Neuronal stem cell (in vitro differentiated cells): ENCODE measurements around the gene HOXC11.
A peak's percentile ranks its signal among the peaks of the same experiment; 100 is the strongest.

ENCODE experiments used
- DNase-seq: peaks from one replicate; pipeline ENCODE4 v3.0.0-alpha.2; 2013; ENCODE audit warnings: low spot score
- H2AFZ ChIP-seq: one replicate; pipeline ENCODE4 v1.6.1; 2013; ENCODE audit warnings: mild to moderate bottlenecking, low read length, inconsistent platforms
- H2AK5ac ChIP-seq: 2 replicates; pipeline ENCODE4 v1.6.1; 2013; ENCODE audit warnings: low read depth, mild to moderate bottlenecking, inconsistent platforms, low read length, moderate library complexity, mixed read lengths
- H2BK120ac ChIP-seq: 2 replicates; pipeline ENCODE4 v1.6.1; 2013; ENCODE audit warnings: low read depth, mild to moderate bottlenecking, inconsistent platforms, low read length, moderate library complexity, mixed read lengths
- H2BK12ac ChIP-seq: one replicate; pipeline ENCODE4 v1.6.1; 2013; ENCODE audit warnings: low read length, inconsistent platforms
- H2BK15ac ChIP-seq: 2 replicates; pipeline ENCODE4 v1.6.1; 2013; ENCODE audit warnings: mild to moderate bottlenecking, low read length, inconsistent platforms, mixed read lengths
- H2BK5ac ChIP-seq: one replicate; pipeline ENCODE4 v1.6.1; 2013; ENCODE audit warnings: inconsistent platforms, mild to moderate bottlenecking, low read length, moderate library complexity
- H3K14ac ChIP-seq: one replicate; pipeline ENCODE4 v1.6.1; 2013; ENCODE audit warnings: low read length, inconsistent platforms
- H3K18ac ChIP-seq: 2 replicates; pipeline ENCODE4 v1.6.1; 2013; ENCODE audit warnings: low read length, inconsistent platforms
- H3K23ac ChIP-seq: 2 replicates; pipeline ENCODE4 v1.6.1; 2013; ENCODE audit warnings: low read depth, mild to moderate bottlenecking, mixed read lengths, low read length, inconsistent platforms; ENCODE audit not compliant: poor library complexity
- H3K27ac ChIP-seq: replicated peaks from 3 replicates; pipeline ENCODE4 v1.5.1; 2013; ENCODE audit warnings: low read length, inconsistent platforms
- H3K27me3 ChIP-seq, 3 experiments: 2 replicates each; pipeline ENCODE4 v1.6.1; 2013; ENCODE audit warnings: low read length in 3 of 3, mild to moderate bottlenecking in 2 of 3, inconsistent platforms in 1 of 3, low read depth in 1 of 3, mixed read lengths in 1 of 3, moderate library complexity in 1 of 3; ENCODE audit not compliant: control insufficient read depth in 3 of 3, insufficient read depth in 3 of 3
- H3K36me3 ChIP-seq, 2 donors: replicated peaks in 1 of 2; 2 replicates each; pipeline ENCODE4 v1.6.1; 2013; ENCODE audit warnings: low read length in 2 of 2; ENCODE audit not compliant: control insufficient read depth in 2 of 2, insufficient read depth in 2 of 2
- H3K4ac ChIP-seq: 2 replicates; pipeline ENCODE4 v1.6.1; 2013; ENCODE audit warnings: inconsistent platforms, mild to moderate bottlenecking, low read length, moderate library complexity
- H3K4me1 ChIP-seq, 2 donors: 1 replicate in 1 of 2; 2 replicates in 1 of 2; pipeline ENCODE4 v1.6.1; 2013; ENCODE audit warnings: low read length in 2 of 2, low read depth in 1 of 2; ENCODE audit not compliant: control insufficient read depth in 2 of 2, insufficient read depth in 1 of 2
- H3K4me2 ChIP-seq: one replicate; pipeline ENCODE4 v1.6.1; 2013; ENCODE audit warnings: mild to moderate bottlenecking, low read length, inconsistent platforms; ENCODE audit not compliant: insufficient read depth, poor library complexity, severe bottlenecking
- H3K4me3 ChIP-seq, 2 donors: 2 replicates each; pipeline ENCODE4 v1.5.1; 2013; ENCODE audit warnings: low read length in 2 of 2, mild to moderate bottlenecking in 2 of 2, inconsistent platforms in 1 of 2, moderate library complexity in 1 of 2
- H3K79me1 ChIP-seq: one replicate; pipeline ENCODE4 v1.6.1; 2013; ENCODE audit warnings: low read depth, mild to moderate bottlenecking, inconsistent platforms, low read length, moderate library complexity
- H3K9ac ChIP-seq: one replicate; pipeline ENCODE4 v1.6.1; 2013; ENCODE audit warnings: mild to moderate bottlenecking, low read depth, low read length, inconsistent platforms; ENCODE audit not compliant: poor library complexity
- H3K9me3 ChIP-seq, 2 donors: replicated peaks in 1 of 2; 2 replicates each; pipeline versions ENCODE3 to v1.6.1; 2013; ENCODE audit warnings: low read length in 2 of 2, mild to moderate bottlenecking in 2 of 2, inconsistent platforms in 1 of 2, low read depth in 1 of 2, mixed read lengths in 1 of 2, moderate library complexity in 1 of 2; ENCODE audit not compliant: control insufficient read depth in 2 of 2, insufficient read depth in 1 of 2
- H4K8ac ChIP-seq: one replicate; pipeline ENCODE4 v1.6.1; 2013; ENCODE audit warnings: low read depth, mild to moderate bottlenecking, inconsistent platforms, low read length, moderate library complexity
- H4K91ac ChIP-seq: one replicate; pipeline ENCODE4 v1.6.1; 2013; ENCODE audit warnings: low read length, low read depth, mild to moderate bottlenecking, inconsistent platforms; ENCODE audit not compliant: poor library complexity
- WGBS, 2 donors: extraction: QIAGEN DNeasy Blood & Tissue Kit; methylation state at CpG; one replicate each; pipeline ENCODE4 v1.1.7; 2013; ENCODE audit warnings: missing lambda C conversion rate in 2 of 2, mixed read lengths in 1 of 2; ENCODE audit not compliant: insufficient read length in 2 of 2, insufficient replicate concordance in 1 of 2; ENCODE audit errors: extremely low coverage in 2 of 2; 5-methylcytosine and 5-hydroxymethylcytosine counted together

Gene HOXC11

GRCh38 chr12:54004063-54004840, 31.3 kb downstream of the HOXC11 start:
- Histone ChIP-seq H2BK15ac (no peak overlapping the region), H2BK120ac (no peak overlapping the region), H3K4me2 (no peak overlapping the region), H3K23ac (peak overlapping the region; percentile 13), H3K36me3 (no peaks in the 10 kb centered on the region), H2AK5ac (no peak overlapping the region), H3K27ac (no peak overlapping the region), H3K9ac (no peak overlapping the region), H2BK12ac (no peak overlapping the region), H3K27me3 (peaks cover 74 to 99% (median 95%) of the 10 kb centered on the region in 3 experiments), H2BK5ac (no peak overlapping the region), H3K4ac (no peak overlapping the region), H2AFZ (peak overlapping the region; percentile 74), H3K4me1 (no peaks in the 10 kb centered on the region), H3K79me1 (no peaks in the 10 kb centered on the region), H4K8ac (no peak overlapping the region), H3K18ac (no peak overlapping the region), H3K14ac (no peak overlapping the region), H3K9me3 (peaks cover 0 to 2% of the 10 kb centered on the region in 2 donors), H4K91ac (no peak overlapping the region), H3K4me3 (peak overlapping the region in 1 of 2 donors; percentile 11)
- DNase-seq: no peak
- WGBS, 2 donors: no CpG with 5 or more reads among the region's 20 CpGs

- Histone ChIP-seq H3K4ac (no peak overlapping the region), H2AK5ac (no peak overlapping the region), H2BK5ac (no peak overlapping the region), H3K14ac (no peak overlapping the region), H3K27ac (no peak overlapping the region), H4K8ac (no peak overlapping the region), H3K4me3 (no peak overlapping the region), H3K18ac (no peak overlapping the region), H2BK12ac (no peak overlapping the region), H3K9me3 (peaks cover 0 to 2% of the 10 kb centered on the region in 2 donors), H3K27me3 (peaks cover 72 to 99% (median 95%) of the 10 kb centered on the region in 3 experiments), H3K4me1 (no peaks in the 10 kb centered on the region), H3K79me1 (peaks cover 2% of the 10 kb centered on the region), H3K23ac (no peak overlapping the region), H2AFZ (peak overlapping the region; percentile 74), H2BK15ac (no peak overlapping the region), H3K36me3 (no peaks in the 10 kb centered on the region), H4K91ac (no peak overlapping the region), H3K4me2 (no peak overlapping the region), H3K9ac (no peak overlapping the region), H2BK120ac (no peak overlapping the region)
- WGBS, 2 donors: no CpG with 5 or more reads among the region's 31 CpGs
- DNase-seq: no peak
Observed at GRCh38 chr12:54004841-54005530, 32.1 kb downstream of the HOXC11 start.

- H3K9me3 ChIP-seq: no peaks in the 10 kb centered on the region
- no peak overlapping the region for H3K18ac ChIP-seq
- H2AFZ ChIP-seq: peak overlapping the region; percentile 74
- no peak overlapping the region for H3K14ac ChIP-seq
- no CpG with 5 or more reads among the region's 26 CpGs for WGBS, 2 donors
- H3K9ac ChIP-seq: no peak overlapping the region
- no peak overlapping the region for H4K8ac ChIP-seq
- H3K27ac ChIP-seq: no peak overlapping the region
- no peak for DNase-seq
- no peak overlapping the region for H2BK15ac ChIP-seq
- no peaks in the 10 kb centered on the region for H3K36me3 ChIP-seq
- peaks cover 2% of the 10 kb centered on the region for H3K79me1 ChIP-seq
- H2BK12ac ChIP-seq: no peak overlapping the region
- no peaks in the 10 kb centered on the region for H3K4me1 ChIP-seq
- H4K91ac ChIP-seq: no peak overlapping the region
- H3K23ac ChIP-seq: no peak overlapping the region
- no peak overlapping the region for H3K4me2 ChIP-seq
- no peak overlapping the region for H3K4me3 ChIP-seq
- no peak overlapping the region for H2BK120ac ChIP-seq
- peaks cover 71 to 99% (median 95%) of the 10 kb centered on the region in 3 experiments for H3K27me3 ChIP-seq
- no peak overlapping the region for H3K4ac ChIP-seq
- H2BK5ac ChIP-seq: no peak overlapping the region
- H2AK5ac ChIP-seq: no peak overlapping the region
Observed at GRCh38 chr12:54005531-54005852, 32.6 kb downstream of the HOXC11 start.

GRCh38 chr12:54005853-54006558, 33.1 kb downstream of the HOXC11 start:
- no peak overlapping the region for H2BK5ac ChIP-seq
- no peak overlapping the region for H4K8ac ChIP-seq
- H2BK120ac ChIP-seq: no peak overlapping the region
- H2AFZ ChIP-seq: peak overlapping the region; percentile 74
- no peak overlapping the region for H3K4me2 ChIP-seq
- no peak overlapping the region for H3K27ac ChIP-seq
- no peak overlapping the region for H3K23ac ChIP-seq
- H3K14ac ChIP-seq: no peak overlapping the region
- no peak overlapping the region for H4K91ac ChIP-seq
- peaks cover 69 to 99% (median 95%) of the 10 kb centered on the region in 3 experiments for H3K27me3 ChIP-seq
- H3K4me1 ChIP-seq: no peaks in the 10 kb centered on the region
- peak; percentile 94 for DNase-seq
- no peak overlapping the region for H2BK15ac ChIP-seq
- no peak overlapping the region for H3K4me3 ChIP-seq
- H3K18ac ChIP-seq: no peak overlapping the region
- peaks cover 2% of the 10 kb centered on the region for H3K79me1 ChIP-seq
- no peak overlapping the region for H3K9ac ChIP-seq
- no peaks in the 10 kb centered on the region for H3K9me3 ChIP-seq
- H2AK5ac ChIP-seq: no peak overlapping the region
- H3K36me3 ChIP-seq: no peaks in the 10 kb centered on the region
- WGBS, 2 donors: no CpG with 5 or more reads among the region's 39 CpGs
- no peak overlapping the region for H2BK12ac ChIP-seq
- H3K4ac ChIP-seq: no peak overlapping the region
